Aorta (tissue), 5 donors: Measurements from ENCODE around the gene ZNF280A. TPM values are rescaled to one million over a fixed set of nuclear protein-coding genes. Genes with fewer than 3 reads are reported as not detected.
"Not testable (repeated sequence)": the region's sequence is repeated elsewhere in the genome, so short reads cannot be mapped to it uniquely, and the experiment has no call there.

Source experiments
- ATAC-seq: fragments of 200-7000 bp; cut with Tn5 transposase; one replicate; pipeline ENCODE4 v1.9.1; 2022; ENCODE audit warnings: moderate library complexity; ENCODE audit not compliant: low FRiP score
- DNase-seq, 2 donors: peaks; one replicate each; pipeline ENCODE4 v3.0.0-alpha.2; 2020
- H3K27ac ChIP-seq, 2 donors: one replicate each; pipeline ENCODE4 v1.5.1; 2013; ENCODE audit warnings: low read length in 2 of 2, mild to moderate bottlenecking in 2 of 2, moderate library complexity in 2 of 2, control low read depth in 1 of 2, inconsistent platforms in 1 of 2, low read depth in 1 of 2
- H3K27me3 ChIP-seq, 2 donors: one replicate each; pipeline ENCODE4 v1.6.1; 2013; ENCODE audit warnings: control low read depth in 1 of 2, low read length in 1 of 2, mild to moderate bottlenecking in 1 of 2, moderate library complexity in 1 of 2; ENCODE audit not compliant: insufficient read depth in 2 of 2, control insufficient read depth in 1 of 2
- H3K36me3 ChIP-seq, 2 donors: one replicate each; pipeline ENCODE4 v1.6.1; 2013; ENCODE audit warnings: control low read depth in 1 of 2, low read length in 1 of 2, mild to moderate bottlenecking in 1 of 2; ENCODE audit not compliant: insufficient read depth in 2 of 2, control insufficient read depth in 1 of 2
- H3K4me1 ChIP-seq, 2 donors: one replicate each; pipeline ENCODE4 v1.6.1; 2013; ENCODE audit warnings: low read length in 2 of 2, control low read depth in 1 of 2, mild to moderate bottlenecking in 1 of 2, moderate library complexity in 1 of 2; ENCODE audit not compliant: insufficient read depth in 2 of 2, control insufficient read depth in 1 of 2
- H3K4me3 ChIP-seq, 2 donors: one replicate each; pipeline ENCODE4 v1.5.1; 2013; ENCODE audit warnings: low read length in 2 of 2, control low read depth in 1 of 2, mild to moderate bottlenecking in 1 of 2
- H3K9me3 ChIP-seq: one replicate; pipeline ENCODE4 v1.6.1; 2013; ENCODE audit warnings: mild to moderate bottlenecking, low read length; ENCODE audit not compliant: control insufficient read depth
- WGBS, 2 donors: extraction: QIAGEN DNeasy Blood & Tissue Kit; methylation state at CpG; one replicate each; pipeline ENCODE4 v1.1.7; 2013; 5-methylcytosine and 5-hydroxymethylcytosine counted together
- intact Hi-C, 2 donors: fragments of 100-400 bp; cut with DNase I; formaldehyde crosslinking; loops; one replicate each; pipeline versions ENCODE4 v1.14.2 to v1.15.0; 2022
- polyA plus RNA-seq, 2 donors: library from polyadenylated mRNA; stranded (reverse); fragments of 200-250 nt; gene quantifications; one replicate each; pipeline ENCODE4 v1.2.3, GENCODE V29; 2013
- total RNA-seq, 2 donors: library from RNA; stranded (reverse); fragmentation: NEBNext Ultra II Directional; extraction: Animal tissue kit (Norgen Biotek cat#: 25700); gene quantifications; one replicate each; pipeline ENCODE4 v1.2.1, GENCODE V29; 2021
- donor health status: healthy with polysubstance abuse.
- donor health status: Bipolar disorder and iron deficiency.
- donor health status: DM: no; HTN: no; CAD: no.
- donor health status: DM: no; HTN: no; CAD: no.
- donor health status: DM: yes; HTN: yes; CAD: no.

Gene ZNF280A
- total and polyA plus RNA-seq, 4 donors: not detected

DNA sequence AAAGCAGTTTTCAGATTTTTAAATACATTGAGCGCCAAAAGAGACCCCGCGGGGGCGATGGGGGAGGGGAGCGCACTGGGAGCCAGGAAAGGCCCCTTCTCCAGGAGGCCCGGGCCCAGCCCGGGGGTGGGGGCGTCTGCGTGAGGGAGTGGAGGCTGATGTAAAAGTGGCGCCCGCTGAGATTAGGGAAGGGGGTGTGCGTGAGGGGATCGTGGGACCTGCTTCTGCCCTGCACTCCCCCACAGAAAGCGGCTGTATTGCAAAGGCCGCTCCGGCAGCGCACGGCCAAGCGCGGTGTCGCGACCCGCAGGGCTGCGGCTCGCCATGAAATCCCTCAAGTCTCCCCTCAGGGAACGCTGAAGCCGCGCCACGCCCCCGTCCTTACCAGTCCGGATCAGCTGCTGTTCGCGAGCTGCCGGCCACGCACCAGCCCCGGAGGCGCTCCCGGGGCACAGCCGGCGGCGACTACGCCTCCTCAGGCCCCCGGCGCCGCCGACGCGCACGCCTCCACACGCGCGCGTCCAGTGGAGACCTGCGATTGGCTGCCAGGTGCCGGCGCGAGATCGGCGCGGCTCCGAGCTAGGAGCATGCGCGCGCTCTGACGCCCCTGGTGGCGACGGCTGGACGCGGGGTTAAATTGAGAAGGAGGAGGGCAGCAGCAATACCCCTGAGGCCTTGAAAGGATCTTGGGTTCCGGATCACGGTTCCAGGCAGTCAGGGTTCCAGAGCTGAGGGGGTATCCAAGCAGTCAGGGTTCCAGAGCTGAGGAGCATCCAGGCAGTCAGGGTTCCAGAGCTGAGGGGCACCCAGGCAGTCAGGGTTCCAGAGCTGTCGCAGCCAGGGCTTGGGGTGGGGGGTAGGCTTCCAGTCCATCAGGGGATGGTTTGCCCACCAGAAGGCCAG lies 11.5 kb downstream of the ZNF280A start, which contains the start of gene ZNF280B:
ZNF280B (minus strand) TSS at position 469 of the 903 bp plus-strand sequence. CDS start 19,344 bp downstream, outside the sequence.
- H3K27me3 ChIP-seq: no peaks in the 10 kb centered on the region
- H3K4me1 ChIP-seq: no peaks in the 10 kb centered on the region
- DNase-seq (peak; percentile 71 to 86), ATAC-seq (peak; percentile 52)
- intact Hi-C loops: no loop called here
- peaks cover 8% of the 10 kb centered on the region for H3K9me3 ChIP-seq
- H3K36me3 ChIP-seq: no peaks in the 10 kb centered on the region
- H3K27ac ChIP-seq: no peak within 1 kb of the TSS
- no peak within 1 kb of the TSS for H3K4me3 ChIP-seq
- 3% methylated on average over 71 to 72 of the region's 72 CpGs for WGBS, 2 donors

DNA sequence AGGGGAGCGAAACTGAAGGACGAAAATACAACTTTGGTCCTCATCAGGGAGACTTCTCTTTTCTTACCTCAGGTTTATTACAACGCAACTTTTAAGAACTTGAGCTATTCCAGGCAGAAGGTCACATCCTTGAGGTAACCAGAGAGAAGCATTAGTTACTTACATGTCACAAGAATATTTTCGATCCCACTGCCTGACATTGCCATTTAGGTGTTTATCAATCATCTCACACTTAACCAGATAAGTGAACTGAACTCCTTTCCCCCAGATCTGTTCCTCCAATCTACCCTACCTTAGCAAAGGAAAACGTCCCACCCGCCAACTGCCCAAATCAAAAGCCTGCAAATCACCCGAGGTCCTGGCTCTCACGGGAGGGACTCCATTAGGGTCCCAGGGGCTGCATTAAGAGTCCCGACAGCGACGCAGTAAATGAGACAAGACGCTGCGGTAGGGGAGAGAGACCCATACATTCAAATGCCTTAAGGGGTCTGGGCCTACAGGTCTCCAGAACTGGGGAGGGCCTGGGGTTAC lies 12.3 kb downstream of the ZNF280A start:
- ATAC-seq: no peak
- Histone ChIP-seq H3K36me3 (no peaks in the 10 kb centered on the region), H3K9me3 (peaks cover 8% of the 10 kb centered on the region), H3K27me3 (no peaks in the 10 kb centered on the region), H3K27ac (no peak overlapping the region), H3K4me1 (no peaks in the 10 kb centered on the region), H3K4me3 (no peak overlapping the region)
- DNase-seq: no peak
- intact Hi-C loops: no loop called here
- WGBS, 2 donors: 32 to 35% methylated on average over 13 of the region's 13 CpGs

DNA sequence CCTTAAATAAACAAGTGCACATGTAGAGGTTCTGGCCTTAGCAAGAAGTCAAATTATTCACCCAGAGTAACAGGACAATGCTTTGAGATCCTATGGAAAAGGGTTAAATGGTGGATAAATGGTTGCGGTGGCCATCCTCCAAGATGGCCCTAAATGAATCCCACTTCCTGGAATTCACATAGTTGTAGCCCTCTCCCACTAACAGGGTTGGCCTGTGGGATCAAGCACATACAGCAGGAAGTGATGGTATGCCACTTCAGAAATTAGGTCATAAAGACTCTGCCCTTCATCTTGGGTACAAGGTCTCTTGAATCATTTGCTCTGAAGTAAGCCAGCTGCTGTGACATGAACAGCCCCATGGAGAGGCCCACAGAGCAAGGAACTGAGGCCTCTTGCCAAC lies 13.3 kb downstream of the ZNF280A start:
- Histone ChIP-seq H3K36me3 (no peaks in the 10 kb centered on the region), H3K4me3 (no peak overlapping the region), H3K9me3 (peaks cover 8% of the 10 kb centered on the region), H3K27ac (no peak overlapping the region), H3K4me1 (no peaks in the 10 kb centered on the region), H3K27me3 (no peaks in the 10 kb centered on the region)
- intact Hi-C loops: no loop called here
- ATAC-seq (no peak), DNase-seq (no peak)
- 95 to 97% methylated on average over 1 of the region's 1 CpG for WGBS, 2 donors

- Histone ChIP-seq H3K9me3 (no peaks in the 10 kb centered on the region), H3K27me3 (no peaks in the 10 kb centered on the region), H3K4me3 (no peak overlapping the region), H3K27ac (no peak overlapping the region), H3K36me3 (no peaks in the 10 kb centered on the region), H3K4me1 (no peaks in the 10 kb centered on the region)
- DNase-seq: no peak
- intact Hi-C loops: no loop called here
- WGBS, 2 donors: 69 to 73% methylated on average over 2 of the region's 2 CpGs
- ATAC-seq: no peak
Observed at GRCh38 chr22:22498267-22498666, 21.8 kb downstream of the ZNF280A start.

GRCh38 chr22:22491589-22491988 lies 28.5 kb downstream of the ZNF280A start:
- ATAC-seq, H3K27me3 ChIP-seq, H3K36me3 ChIP-seq, H3K4me3 ChIP-seq, H3K9me3 ChIP-seq, DNase-seq, intact Hi-C loops, H3K4me1 ChIP-seq, H3K27ac ChIP-seq: not testable (repeated sequence)
- WGBS, 2 donors: 94 to 98% methylated on average over 3 of the region's 3 CpGs

- Histone ChIP-seq H3K27ac (no peak overlapping the region), H3K4me3 (no peak overlapping the region), H3K4me1 (no peaks in the 10 kb centered on the region), H3K36me3 (no peaks in the 10 kb centered on the region), H3K27me3 (no peaks in the 10 kb centered on the region), H3K9me3 (no peaks in the 10 kb centered on the region)
- intact Hi-C loops: no loop called here
- ATAC-seq (no peak), DNase-seq (no peak)
- 91 to 93% methylated on average over 5 of the region's 5 CpGs for WGBS, 2 donors
Observed at GRCh38 chr22:22488736-22489135, 31.3 kb downstream of the ZNF280A start.

GRCh38 chr22:22487869-22488597 lies 32.0 kb downstream of the ZNF280A start:
- no peaks in the 10 kb centered on the region for H3K9me3 ChIP-seq
- H3K27ac ChIP-seq: no peak overlapping the region
- no peaks in the 10 kb centered on the region for H3K36me3 ChIP-seq
- H3K4me1 ChIP-seq: no peaks in the 10 kb centered on the region
- DNase-seq: no peak
- H3K27me3 ChIP-seq: no peaks in the 10 kb centered on the region
- H3K4me3 ChIP-seq: no peak overlapping the region
- intact Hi-C loops: no loop called here
- WGBS, 2 donors: 89 to 93% methylated on average over 12 of the region's 12 CpGs
- no peak for ATAC-seq

DNA sequence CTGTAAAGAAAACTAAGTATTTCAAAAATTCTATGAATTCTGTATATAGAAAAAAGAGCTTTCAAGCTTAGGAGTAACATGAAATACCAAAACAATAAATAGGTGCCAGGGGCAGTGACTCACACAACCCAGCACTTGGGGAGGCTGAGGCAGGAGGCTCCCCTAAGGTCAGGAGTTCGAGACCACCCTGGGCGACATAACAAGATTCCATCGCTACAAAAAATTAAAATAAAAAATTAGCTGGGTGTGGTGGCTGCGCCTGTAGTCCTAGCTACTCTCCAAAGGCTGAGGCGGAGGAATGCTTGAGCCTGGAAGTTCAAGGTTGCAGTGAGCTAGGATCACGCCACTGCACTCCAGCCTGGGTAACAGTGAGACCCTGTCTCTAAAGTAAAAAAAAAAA lies 33.0 kb downstream of the ZNF280A start:
- Histone ChIP-seq H3K4me3 (no peak overlapping the region), H3K4me1 (no peaks in the 10 kb centered on the region), H3K36me3 (no peaks in the 10 kb centered on the region), H3K27me3 (no peaks in the 10 kb centered on the region), H3K9me3 (no peaks in the 10 kb centered on the region), H3K27ac (no peak overlapping the region)
- intact Hi-C loops: no loop called here
- 94 to 96% methylated on average over 6 of the region's 6 CpGs for WGBS, 2 donors
- ATAC-seq (no peak), DNase-seq (no peak)
